Activated naive CD8-positive, alpha-beta T cell treated with anti-CD3 and anti-CD28 coated beads, Interleukin-2, amount 50 U/mL, for 24 hours (primary cell): ENCODE measurements around the gene MCM3AP.
A peak's percentile ranks its signal among the peaks of the same experiment; 100 is the strongest.

Experiments used
- ATAC-seq: fragments of 150-1000 bp; cut with Tn5 transposase; one replicate; pipeline ENCODE4 v1.10.0; 2021
- DNase-seq: peaks from one replicate; pipeline ENCODE4 v3.0.0; 2021
- H3K27ac Mint-ChIP-seq: one replicate; pipeline ENCODE4 v1.8.0; 2021; ENCODE audit warnings: mild to moderate bottlenecking, mixed read lengths
- H3K27me3 Mint-ChIP-seq: one replicate; pipeline ENCODE4 v1.8.0; 2021; ENCODE audit warnings: mixed read lengths
- H3K36me3 Mint-ChIP-seq: one replicate; pipeline ENCODE4 v1.8.0; 2021; ENCODE audit warnings: low read depth, mixed read lengths
- H3K4me1 Mint-ChIP-seq: one replicate; pipeline ENCODE4 v1.8.0; 2021; ENCODE audit warnings: mixed read lengths
- H3K4me3 Mint-ChIP-seq: one replicate; pipeline ENCODE4 v1.8.0; 2021; ENCODE audit warnings: mild to moderate bottlenecking, moderate library complexity, mixed read lengths
- H3K9me3 Mint-ChIP-seq: one replicate; pipeline ENCODE4 v1.8.0; 2021; ENCODE audit warnings: mixed read lengths

The MCM3AP gene

DNA sequence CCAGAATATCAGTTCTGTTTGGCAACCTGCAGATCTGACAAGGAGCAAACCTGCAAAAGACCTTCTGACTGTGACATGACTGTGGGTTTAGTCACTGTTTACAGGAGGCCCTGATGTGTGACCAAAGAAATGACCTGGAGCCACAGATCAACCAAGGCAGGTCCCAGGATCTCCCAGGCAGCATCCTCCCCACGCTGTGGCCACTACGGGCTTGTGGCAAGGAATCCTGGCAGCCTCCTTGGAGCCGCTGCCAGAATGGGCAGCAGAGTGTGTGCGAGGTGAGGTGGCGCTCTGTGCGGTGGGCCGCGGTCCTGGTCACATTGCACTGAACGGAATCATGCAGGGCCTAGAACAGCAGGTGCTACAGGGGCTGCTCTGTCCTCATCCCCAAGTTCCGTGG is 15.9 kb downstream of the MCM3AP start:
- no peak overlapping the region for H3K27ac Mint-ChIP-seq
- peaks cover 47% of the 10 kb centered on the region for H3K36me3 Mint-ChIP-seq
- ATAC-seq = no peak
- H3K4me1 Mint-ChIP-seq = no peaks in the 10 kb centered on the region
- DNase-seq = no peak
- H3K4me3 Mint-ChIP-seq = no peak overlapping the region
- H3K27me3 Mint-ChIP-seq = no peaks in the 10 kb centered on the region
- no peaks in the 10 kb centered on the region for H3K9me3 Mint-ChIP-seq

- Mint-ChIP-seq H3K4me3 (no peak overlapping the region), H3K27ac (no peak overlapping the region), H3K4me1 (no peaks in the 10 kb centered on the region), H3K36me3 (peaks cover 41% of the 10 kb centered on the region), H3K27me3 (no peaks in the 10 kb centered on the region), H3K9me3 (no peaks in the 10 kb centered on the region)
- no peak for DNase-seq
- ATAC-seq = no peak
These were observed 17.0 kb downstream of the MCM3AP start for GRCh38 chr21:46268371-46268770.

GRCh38 chr21:46266946-46267345 is 18.5 kb downstream of the MCM3AP start:
- DNase-seq (no peak), ATAC-seq (no peak)
- Mint-ChIP-seq H3K9me3 (no peaks in the 10 kb centered on the region), H3K4me3 (no peak overlapping the region), H3K4me1 (no peaks in the 10 kb centered on the region), H3K27me3 (no peaks in the 10 kb centered on the region), H3K27ac (no peak overlapping the region), H3K36me3 (peaks cover 32% of the 10 kb centered on the region)

DNA sequence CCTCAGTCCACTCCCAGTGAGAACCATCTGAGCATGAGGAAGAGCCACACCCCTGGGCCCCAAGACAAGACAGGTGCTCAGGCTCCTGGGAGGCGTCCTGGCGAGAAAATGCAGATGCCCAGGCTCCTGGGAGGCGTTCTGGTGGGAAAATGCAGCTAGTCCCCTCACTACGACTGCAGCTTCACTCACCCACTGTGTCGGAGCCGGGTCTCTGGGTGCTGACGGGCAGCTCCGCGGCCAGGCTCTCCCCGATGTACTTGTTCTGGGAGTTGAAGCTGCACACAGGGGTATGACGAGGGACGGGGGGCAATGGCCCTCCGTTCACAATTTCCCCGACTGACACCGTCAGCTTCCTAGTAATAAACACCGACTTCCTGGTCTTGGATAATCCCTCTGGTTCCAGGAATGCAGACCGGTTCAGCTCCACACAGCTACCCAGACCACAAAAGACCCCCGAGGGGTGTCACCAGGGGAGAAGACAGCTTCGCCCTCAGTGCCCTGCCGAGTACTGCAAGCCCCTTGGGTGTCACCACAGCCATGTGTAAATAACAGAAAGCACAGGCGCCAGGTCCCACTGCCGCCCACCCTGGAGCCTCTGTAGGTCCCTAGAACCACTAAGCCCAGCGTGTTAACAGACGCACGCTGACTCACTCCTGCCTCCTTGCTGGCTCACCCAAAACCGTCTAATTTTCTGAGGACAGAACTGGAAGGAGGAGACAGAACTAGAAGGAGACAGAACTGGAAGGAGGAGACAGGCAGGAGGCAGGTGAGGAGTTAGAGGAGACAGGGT is 19.5 kb downstream of the MCM3AP start:
- H3K4me3 Mint-ChIP-seq = no peak overlapping the region
- H3K4me1 Mint-ChIP-seq = no peaks in the 10 kb centered on the region
- no peak for ATAC-seq
- no peaks in the 10 kb centered on the region for H3K9me3 Mint-ChIP-seq
- H3K27me3 Mint-ChIP-seq = no peaks in the 10 kb centered on the region
- peaks cover 34% of the 10 kb centered on the region for H3K36me3 Mint-ChIP-seq
- no peak for DNase-seq
- no peak overlapping the region for H3K27ac Mint-ChIP-seq

GRCh38 chr21:46264690-46265144 is 20.7 kb downstream of the MCM3AP start:
- peaks cover 31% of the 10 kb centered on the region for H3K36me3 Mint-ChIP-seq
- no peak overlapping the region for H3K27ac Mint-ChIP-seq
- no peaks in the 10 kb centered on the region for H3K4me1 Mint-ChIP-seq
- ATAC-seq (no peak), DNase-seq (no peak)
- no peaks in the 10 kb centered on the region for H3K27me3 Mint-ChIP-seq
- no peaks in the 10 kb centered on the region for H3K9me3 Mint-ChIP-seq
- no peak overlapping the region for H3K4me3 Mint-ChIP-seq

- Mint-ChIP-seq H3K9me3 (no peaks in the 10 kb centered on the region), H3K27me3 (no peaks in the 10 kb centered on the region), H3K4me1 (no peaks in the 10 kb centered on the region), H3K36me3 (peaks cover 31% of the 10 kb centered on the region), H3K4me3 (no peak overlapping the region), H3K27ac (no peak overlapping the region)
- ATAC-seq (no peak), DNase-seq (no peak)
These were observed 21.2 kb downstream of the MCM3AP start for GRCh38 chr21:46264046-46264689.

DNA sequence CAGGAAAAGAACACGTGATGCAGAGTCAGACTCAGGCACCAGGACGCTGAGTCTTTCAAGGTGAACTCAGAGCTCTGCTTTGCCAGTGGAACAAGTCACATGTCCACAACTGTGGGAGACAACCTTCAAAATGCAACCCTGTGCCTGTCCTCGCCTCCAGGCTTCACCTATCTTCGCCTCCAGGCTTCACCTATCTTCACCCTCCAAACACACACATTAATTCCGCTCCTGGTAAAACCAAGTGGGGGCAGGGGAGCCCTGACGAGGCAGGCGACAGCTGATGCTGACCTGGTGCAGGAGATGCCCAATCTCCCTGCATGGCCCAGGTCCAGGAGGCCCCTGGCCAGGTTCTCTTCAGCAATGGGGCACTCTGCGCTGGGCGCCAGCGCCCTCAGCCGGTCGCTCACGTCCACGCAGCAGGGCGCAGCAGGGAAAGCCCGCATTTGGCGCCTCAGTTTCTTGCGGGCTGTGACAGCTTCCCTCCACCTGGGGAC is 28.9 kb downstream of the MCM3AP start:
- no peak for ATAC-seq
- Mint-ChIP-seq H3K4me1 (peaks cover 27% of the 10 kb centered on the region), H3K36me3 (peaks cover 64% of the 10 kb centered on the region), H3K27ac (no peak overlapping the region), H3K27me3 (no peaks in the 10 kb centered on the region), H3K9me3 (no peaks in the 10 kb centered on the region), H3K4me3 (no peak overlapping the region)
- no peak for DNase-seq

GRCh38 chr21:46255758-46256337 is 29.6 kb downstream of the MCM3AP start:
- DNase-seq (no peak), ATAC-seq (no peak)
- peaks cover 65% of the 10 kb centered on the region for H3K36me3 Mint-ChIP-seq
- H3K27ac Mint-ChIP-seq = no peak overlapping the region
- H3K27me3 Mint-ChIP-seq = no peaks in the 10 kb centered on the region
- H3K4me3 Mint-ChIP-seq = no peak overlapping the region
- H3K4me1 Mint-ChIP-seq = peaks cover 32% of the 10 kb centered on the region
- no peaks in the 10 kb centered on the region for H3K9me3 Mint-ChIP-seq

DNA sequence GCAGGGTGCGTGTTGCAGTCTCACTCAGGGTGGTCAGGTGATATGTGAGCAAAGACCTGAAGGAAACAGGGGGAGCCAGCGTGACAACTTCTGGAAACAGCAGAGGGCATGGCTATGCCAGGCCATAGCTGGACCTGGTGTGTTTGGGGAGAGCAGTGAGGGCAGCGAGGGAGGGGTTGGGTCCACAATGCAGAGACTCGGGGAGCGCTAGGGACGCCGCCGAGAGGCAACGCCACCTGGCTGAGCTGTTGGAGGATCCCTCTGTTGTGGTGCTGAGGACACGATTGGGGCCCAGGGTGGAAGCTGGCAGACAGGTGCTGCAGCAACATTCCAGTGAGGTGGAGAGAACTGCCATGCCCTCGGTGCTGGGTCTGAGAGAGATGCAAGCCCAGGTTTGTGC is 30.2 kb downstream of the MCM3AP start:
- H3K27me3 Mint-ChIP-seq = no peaks in the 10 kb centered on the region
- no peak overlapping the region for H3K4me3 Mint-ChIP-seq
- DNase-seq = no peak
- peaks cover 36% of the 10 kb centered on the region for H3K4me1 Mint-ChIP-seq
- H3K27ac Mint-ChIP-seq = peak overlapping the region; percentile 0
- ATAC-seq = no peak
- peaks cover 70% of the 10 kb centered on the region for H3K36me3 Mint-ChIP-seq
- H3K9me3 Mint-ChIP-seq = no peaks in the 10 kb centered on the region

GRCh38 chr21:46254208-46254975 is 31.0 kb downstream of the MCM3AP start:
- Mint-ChIP-seq H3K9me3 (no peaks in the 10 kb centered on the region), H3K27ac (peak overlapping the region; percentile 83), H3K27me3 (no peaks in the 10 kb centered on the region), H3K4me1 (peaks cover 41% of the 10 kb centered on the region), H3K4me3 (no peak overlapping the region), H3K36me3 (peaks cover 75% of the 10 kb centered on the region)
- ATAC-seq = no peak
- no peak for DNase-seq

GRCh38 chr21:46253610-46254124 is 31.7 kb downstream of the MCM3AP start:
- ATAC-seq (peak; percentile 71), DNase-seq (peak; percentile 25)
- Mint-ChIP-seq H3K4me3 (no peak overlapping the region), H3K27ac (peak overlapping the region; percentile 83), H3K4me1 (peaks cover 41% of the 10 kb centered on the region), H3K36me3 (peaks cover 78% of the 10 kb centered on the region), H3K27me3 (no peaks in the 10 kb centered on the region), H3K9me3 (no peaks in the 10 kb centered on the region)

DNA sequence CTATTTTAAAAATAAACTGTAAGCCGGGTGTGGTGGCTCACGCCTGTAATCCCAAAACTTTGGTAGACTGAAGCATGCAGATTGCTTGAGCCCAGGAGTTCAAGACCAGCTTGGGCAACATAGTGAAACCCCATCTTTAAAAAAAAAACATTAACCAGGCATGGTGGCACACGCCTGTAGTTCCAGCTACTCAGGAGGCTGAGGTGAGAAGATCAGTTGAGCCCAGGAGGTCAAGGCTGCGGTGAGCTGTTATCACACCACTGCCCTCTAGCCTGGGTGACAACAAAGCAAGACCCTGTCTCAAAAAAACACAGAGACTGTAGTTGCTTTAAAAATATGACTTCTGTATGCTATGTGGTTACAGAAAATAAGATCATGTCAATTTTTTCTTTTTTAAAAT is 32.6 kb downstream of the MCM3AP start:
- H3K36me3 Mint-ChIP-seq = peaks cover 74% of the 10 kb centered on the region
- no peak overlapping the region for H3K4me3 Mint-ChIP-seq
- H3K9me3 Mint-ChIP-seq = no peaks in the 10 kb centered on the region
- H3K4me1 Mint-ChIP-seq = peaks cover 41% of the 10 kb centered on the region
- ATAC-seq = no peak
- no peak overlapping the region for H3K27ac Mint-ChIP-seq
- H3K27me3 Mint-ChIP-seq = no peaks in the 10 kb centered on the region
- no peak for DNase-seq

GRCh38 chr21:46250146-46250725 is 35.2 kb downstream of the MCM3AP start:
- Mint-ChIP-seq H3K9me3 (no peaks in the 10 kb centered on the region), H3K27me3 (no peaks in the 10 kb centered on the region), H3K27ac (no peak overlapping the region), H3K4me1 (peaks cover 40% of the 10 kb centered on the region), H3K4me3 (no peak overlapping the region), H3K36me3 (peaks cover 71% of the 10 kb centered on the region)
- no peak for ATAC-seq
- no peak for DNase-seq

- Mint-ChIP-seq H3K9me3 (no peaks in the 10 kb centered on the region), H3K4me3 (no peak overlapping the region), H3K36me3 (peaks cover 62% of the 10 kb centered on the region), H3K27me3 (no peaks in the 10 kb centered on the region), H3K4me1 (peaks cover 26% of the 10 kb centered on the region), H3K27ac (no peak overlapping the region)
- DNase-seq (no peak), ATAC-seq (no peak)
These were observed 36.6 kb downstream of the MCM3AP start for GRCh38 chr21:46248827-46249226.
